GM19238 (cell line): ENCODE measurements around the gene BFSP2.
"Not testable (repeated sequence)": the region's sequence is repeated elsewhere in the genome, so short reads cannot be mapped to it uniquely, and the experiment has no call there.

Experiments
- DNase-seq: peaks from one replicate; pipeline ENCODE4 v3.0.0; 2011; ENCODE audit warnings: low spot score; ENCODE audit not compliant: insufficient read length

BFSP2 gene

DNA sequence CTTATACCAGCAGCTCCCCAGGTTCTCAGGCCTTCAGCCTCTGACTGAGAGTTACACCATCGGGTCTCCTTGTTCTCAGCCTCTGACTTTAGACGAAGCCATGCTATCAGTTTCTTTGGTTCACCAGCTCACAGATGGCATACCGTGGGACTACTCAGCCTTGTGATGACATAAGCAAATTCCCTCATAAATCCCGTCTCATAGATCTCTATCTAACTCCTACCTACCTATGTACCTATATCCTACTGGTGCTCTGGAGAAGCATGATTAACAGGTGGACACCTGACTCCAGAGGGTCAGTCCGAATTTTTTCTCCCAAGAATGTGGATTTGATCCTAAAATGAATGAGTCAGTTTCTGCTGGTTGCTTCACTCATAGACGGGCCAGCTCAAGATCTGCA lies 114.6 kb downstream of the BFSP2 start:
- no peak for DNase-seq

DNA sequence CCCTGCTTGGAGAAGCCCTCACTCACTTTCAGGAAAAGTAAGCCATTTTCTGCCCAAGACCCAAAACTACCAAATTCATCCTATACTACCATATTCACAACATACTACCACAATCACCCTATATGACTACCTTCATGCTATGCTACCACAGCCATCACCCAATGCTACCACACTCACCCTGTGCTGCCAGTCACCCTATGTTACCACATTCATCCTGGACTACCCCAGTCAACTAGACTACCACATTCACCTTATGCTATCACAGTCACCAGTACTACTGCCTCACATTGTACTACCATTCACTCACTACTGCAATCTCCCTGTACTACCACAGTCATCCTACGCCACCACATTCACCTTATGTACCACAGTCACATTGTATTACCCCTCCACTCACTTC lies 115.3 kb downstream of the BFSP2 start:
- no peak for DNase-seq

GRCh38 chr3:133520286-133520685 lies 120.4 kb downstream of the BFSP2 start:
- no peak for DNase-seq

GRCh38 chr3:133520938-133521337 lies 121.1 kb downstream of the BFSP2 start:
- DNase-seq: not testable (repeated sequence)

GRCh38 chr3:133521946-133522345 lies 122.1 kb downstream of the BFSP2 start:
- no peak for DNase-seq

- not testable (repeated sequence) for DNase-seq
These were observed 123.9 kb downstream of the BFSP2 start for GRCh38 chr3:133523758-133524157.
